KMS-11 (cell line): ENCODE data around the gene LRRC27.
"Not testable (repeated sequence)": the region's sequence is repeated elsewhere in the genome, so short reads cannot be mapped to it uniquely, and the experiment has no call there.

Experiments used
- H2AFZ ChIP-seq: fragments of 200-600 bp; sonication (generic); 2 replicates; pipeline ENCODE4 v1.6.1; 2016; ENCODE audit warnings: antibody characterized with exemption, mixed run types, low read depth
- H3K27ac ChIP-seq: fragments of 200-600 bp; sonication (generic); 2 replicates; pipeline ENCODE4 v1.6.1; 2016; ENCODE audit warnings: mild to moderate bottlenecking, mixed run types
- H3K27me3 ChIP-seq: fragments of 200-600 bp; sonication (generic); 2 replicates; pipeline ENCODE4 v1.6.1; 2017; ENCODE audit warnings: mild to moderate bottlenecking, low read depth, mixed run types, moderate library complexity; ENCODE audit not compliant: insufficient read depth
- H3K36me3 ChIP-seq: fragments of 200-600 bp; sonication (generic); 2 replicates; pipeline ENCODE4 v1.6.1; 2017; ENCODE audit warnings: mild to moderate bottlenecking, mixed run types; ENCODE audit not compliant: insufficient read depth
- H3K4me1 ChIP-seq: fragments of 200-600 bp; sonication (generic); 2 replicates; pipeline ENCODE4 v1.6.1; 2016; ENCODE audit warnings: mild to moderate bottlenecking, low read depth, mixed run types; ENCODE audit not compliant: poor library complexity, severe bottlenecking
- H3K4me2 ChIP-seq: fragments of 200-600 bp; sonication (generic); 2 replicates; pipeline ENCODE4 v1.7.0; 2016; ENCODE audit warnings: mild to moderate bottlenecking, mixed run types
- H3K4me3 ChIP-seq: fragments of 200-600 bp; sonication (generic); IDR thresholded peaks from 2 replicates; pipeline ENCODE4 v1.6.1; 2017; ENCODE audit warnings: low read depth, low read length, mixed read lengths; ENCODE audit not compliant: insufficient read depth
- H3K79me2 ChIP-seq: fragments of 200-600 bp; sonication (generic); 2 replicates; pipeline ENCODE4 v1.6.1; 2016; ENCODE audit warnings: low read depth, mixed run types; ENCODE audit not compliant: insufficient read depth
- H3K9ac ChIP-seq: fragments of 200-600 bp; sonication (generic); 2 replicates; pipeline ENCODE4 v1.6.1; 2016; ENCODE audit warnings: mild to moderate bottlenecking, mixed run types
- H4K20me1 ChIP-seq: fragments of 200-600 bp; sonication (generic); 2 replicates; pipeline ENCODE4 v1.6.1; 2016; ENCODE audit warnings: mild to moderate bottlenecking, mixed run types; ENCODE audit not compliant: insufficient read depth
- CTCF ChIP-seq: fragments of 200-600 bp; sonication (generic); conservative IDR thresholded peaks from 2 replicates; pipeline ENCODE4 v1.6.1; 2017; ENCODE audit warnings: low read depth, mild to moderate bottlenecking, antibody characterized with exemption, low read length, moderate library complexity, mixed read lengths

Gene LRRC27

GRCh38 chr10:132375795-132376297 lies 43.9 kb downstream of the LRRC27 start:
- no peaks in the 10 kb centered on the region for H3K4me1 ChIP-seq
- H3K4me3 ChIP-seq = no peak overlapping the region
- H3K36me3 ChIP-seq = no peaks in the 10 kb centered on the region
- no peaks in the 10 kb centered on the region for H3K79me2 ChIP-seq
- H3K9ac ChIP-seq = no peak overlapping the region
- no peak overlapping the region for H3K27ac ChIP-seq
- no peak overlapping the region for H3K4me2 ChIP-seq
- no peak for TF ChIP-seq CTCF
- no peak overlapping the region for H2AFZ ChIP-seq
- H4K20me1 ChIP-seq = no peaks in the 10 kb centered on the region
- H3K27me3 ChIP-seq = peaks cover 89% of the 10 kb centered on the region

DNA sequence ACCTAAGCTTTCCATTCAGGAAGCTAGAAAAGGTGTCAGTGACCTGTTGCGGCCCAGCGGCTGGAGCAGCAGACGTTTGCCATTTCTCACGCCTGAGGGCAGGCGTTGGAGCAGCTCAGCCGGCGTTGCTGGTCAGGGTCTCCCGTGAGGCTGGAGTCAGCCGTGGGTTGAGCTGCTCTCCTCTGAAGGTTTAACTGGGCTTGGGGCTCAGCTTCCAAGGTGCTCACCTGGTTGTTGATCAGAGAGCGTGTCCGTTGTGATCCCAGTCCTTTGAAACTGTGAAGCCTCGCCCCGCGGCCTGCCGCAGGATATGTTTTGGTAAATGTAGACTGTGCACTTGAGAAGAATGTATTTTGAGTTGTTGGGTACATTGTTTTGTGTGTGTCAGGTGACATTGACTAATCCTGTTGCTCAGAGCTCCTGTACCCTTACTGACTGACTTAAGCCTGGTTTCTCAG lies 44.4 kb downstream of the LRRC27 start:
- Histone ChIP-seq H3K79me2 (no peaks in the 10 kb centered on the region), H3K27ac (no peak overlapping the region), H3K4me3 (no peak overlapping the region), H3K27me3 (peaks cover 89% of the 10 kb centered on the region), H3K36me3 (no peaks in the 10 kb centered on the region), H3K4me2 (no peak overlapping the region), H3K9ac (no peak overlapping the region), H2AFZ (no peak overlapping the region), H4K20me1 (no peaks in the 10 kb centered on the region), H3K4me1 (no peaks in the 10 kb centered on the region)
- TF ChIP-seq CTCF = no peak

GRCh38 chr10:132377326-132377725 lies 45.3 kb downstream of the LRRC27 start:
- H3K27me3 ChIP-seq = peaks cover 89% of the 10 kb centered on the region

DNA sequence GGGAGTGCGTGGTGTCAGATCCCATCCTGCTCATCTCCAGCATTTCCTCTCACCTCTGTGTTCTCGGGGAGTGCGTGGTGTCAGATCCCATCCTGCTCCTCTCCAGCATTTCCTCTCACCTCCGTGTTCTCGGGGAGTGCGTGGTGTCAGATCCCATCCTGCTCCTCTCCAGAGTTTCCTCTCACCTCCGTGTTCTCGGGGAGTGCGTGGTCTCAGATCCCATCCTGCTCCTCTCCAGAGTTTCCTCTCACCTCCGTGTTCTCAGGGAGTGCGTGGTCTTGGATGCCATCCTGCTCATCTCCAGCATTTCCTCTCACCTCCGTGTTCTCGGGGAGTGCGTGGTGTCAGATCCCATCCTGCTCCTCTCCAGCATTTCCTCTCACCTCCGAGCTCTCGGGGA lies 47.0 kb downstream of the LRRC27 start:
- not testable (repeated sequence) for H3K4me1 ChIP-seq, H3K79me2 ChIP-seq, H3K4me3 ChIP-seq, H3K27ac ChIP-seq, H4K20me1 ChIP-seq, H2AFZ ChIP-seq, H3K4me2 ChIP-seq, H3K36me3 ChIP-seq, H3K9ac ChIP-seq
- peaks cover 92% of the 10 kb centered on the region for H3K27me3 ChIP-seq

More at GRCh38 chr10:132377326-132377725, 45.3 kb downstream of the LRRC27 start:
- no peak for TF ChIP-seq CTCF
- no peaks in the 10 kb centered on the region for H3K79me2 ChIP-seq
- no peak overlapping the region for H3K27ac ChIP-seq
- no peaks in the 10 kb centered on the region for H4K20me1 ChIP-seq
- no peak overlapping the region for H3K4me3 ChIP-seq
- no peaks in the 10 kb centered on the region for H3K4me1 ChIP-seq
- H3K4me2 ChIP-seq = no peak overlapping the region
- no peak overlapping the region for H2AFZ ChIP-seq
- H3K36me3 ChIP-seq = no peaks in the 10 kb centered on the region
- H3K9ac ChIP-seq = no peak overlapping the region

- not testable (repeated sequence) for H3K4me3 ChIP-seq, H3K4me1 ChIP-seq, H3K27ac ChIP-seq, H4K20me1 ChIP-seq, H2AFZ ChIP-seq, H3K36me3 ChIP-seq, H3K9ac ChIP-seq, H3K4me2 ChIP-seq, H3K79me2 ChIP-seq
- H3K27me3 ChIP-seq = peaks cover 86% of the 10 kb centered on the region
These were observed 49.0 kb downstream of the LRRC27 start for GRCh38 chr10:132380986-132381385.
